Measurements from ENCODE around the gene ORC2.

Gene ORC2

DNA sequence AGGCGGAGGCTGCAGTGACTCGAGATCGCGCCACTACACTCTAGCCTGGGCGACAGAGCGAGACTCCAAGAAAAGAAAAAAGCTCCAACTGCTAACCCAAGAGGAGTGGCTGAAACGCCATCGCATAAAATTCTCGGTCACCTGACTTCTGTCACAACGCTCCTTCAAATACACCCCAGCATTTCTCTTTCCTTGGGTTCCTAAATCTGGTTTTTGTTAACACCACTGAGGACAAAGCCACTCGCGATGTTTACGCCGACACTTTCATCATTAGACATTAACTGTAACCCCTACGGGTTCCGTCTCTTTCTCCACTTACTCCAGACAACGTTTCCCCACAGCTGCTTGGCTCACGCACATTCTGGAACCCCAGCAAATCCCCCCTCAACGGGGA lies 99.7 kb downstream of the ORC2 start:
- peak overlapping the region; percentile 72 for H3K4me3 ChIP-seq (ENCODE audit: low read depth, low read length)
- no peak for DNase-seq (ENCODE audit: low read depth)
- TF ChIP-seq, protein P1, sequence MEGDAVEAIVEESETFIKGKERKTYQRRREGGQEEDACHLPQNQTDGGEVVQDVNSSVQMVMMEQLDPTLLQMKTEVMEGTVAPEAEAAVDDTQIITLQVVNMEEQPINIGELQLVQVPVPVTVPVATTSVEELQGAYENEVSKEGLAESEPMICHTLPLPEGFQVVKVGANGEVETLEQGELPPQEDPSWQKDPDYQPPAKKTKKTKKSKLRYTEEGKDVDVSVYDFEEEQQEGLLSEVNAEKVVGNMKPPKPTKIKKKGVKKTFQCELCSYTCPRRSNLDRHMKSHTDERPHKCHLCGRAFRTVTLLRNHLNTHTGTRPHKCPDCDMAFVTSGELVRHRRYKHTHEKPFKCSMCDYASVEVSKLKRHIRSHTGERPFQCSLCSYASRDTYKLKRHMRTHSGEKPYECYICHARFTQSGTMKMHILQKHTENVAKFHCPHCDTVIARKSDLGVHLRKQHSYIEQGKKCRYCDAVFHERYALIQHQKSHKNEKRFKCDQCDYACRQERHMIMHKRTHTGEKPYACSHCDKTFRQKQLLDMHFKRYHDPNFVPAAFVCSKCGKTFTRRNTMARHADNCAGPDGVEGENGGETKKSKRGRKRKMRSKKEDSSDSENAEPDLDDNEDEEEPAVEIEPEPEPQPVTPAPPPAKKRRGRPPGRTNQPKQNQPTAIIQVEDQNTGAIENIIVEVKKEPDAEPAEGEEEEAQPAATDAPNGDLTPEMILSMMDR (IDR thresholded peaks at IDR 0.05; ENCODE audit: low read depth, low read length, missing control alignments): no peak

DNA sequence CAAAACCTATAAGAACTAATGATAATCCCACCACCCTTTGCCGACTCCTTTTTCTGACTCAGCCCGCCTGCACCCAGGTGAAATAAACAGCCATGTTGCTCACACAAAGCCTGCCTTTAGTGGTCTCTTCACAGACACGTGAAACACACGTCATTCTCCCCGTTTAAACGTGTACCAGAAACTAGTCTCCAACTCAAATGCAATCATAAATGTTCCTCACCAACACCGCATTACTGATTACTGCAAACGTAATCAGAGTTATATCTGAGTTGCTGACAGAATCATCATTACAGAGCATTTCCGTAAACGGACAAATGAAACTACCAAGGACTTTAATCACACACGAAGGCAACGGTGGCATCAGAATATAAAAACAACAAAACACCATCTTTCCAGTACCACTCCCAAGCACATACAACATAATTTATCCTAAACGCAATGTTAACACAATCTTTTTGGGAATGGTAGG lies 100.9 kb downstream of the ORC2 start:
- DNase-seq (ENCODE audit: low read depth): peak; percentile 26
- H3K4me3 ChIP-seq (ENCODE audit: low read depth, low read length): peak overlapping the region; percentile 72
- TF ChIP-seq, protein P1 (IDR thresholded peaks at IDR 0.05; ENCODE audit: low read depth, low read length, missing control alignments): no peak

DNA sequence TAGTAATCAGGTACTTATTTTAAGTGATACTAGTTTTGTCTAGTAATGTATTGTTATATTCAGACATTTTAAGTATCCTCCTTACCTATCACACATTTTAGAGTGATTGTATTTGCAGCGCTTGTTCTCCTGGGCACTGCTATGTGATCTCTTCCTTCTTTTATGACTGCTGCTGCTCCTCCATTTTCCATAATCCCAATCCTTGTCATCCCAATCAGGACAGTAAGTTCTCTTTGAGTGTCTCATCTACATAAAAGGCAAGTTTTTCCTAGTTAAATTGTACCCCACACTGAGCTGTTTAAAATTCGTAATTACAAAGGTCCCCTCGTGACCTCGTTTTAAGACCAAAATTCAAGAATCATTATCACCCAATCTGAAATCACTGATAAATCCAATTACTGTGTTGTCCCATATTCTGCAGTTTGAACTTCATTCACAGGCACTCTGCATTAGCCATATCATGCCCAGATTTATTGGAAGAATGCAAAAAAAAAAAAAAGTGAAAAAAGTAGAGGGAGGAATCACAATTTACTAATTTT lies 101.8 kb downstream of the ORC2 start:
- TF ChIP-seq, protein P1 (IDR thresholded peaks at IDR 0.05; ENCODE audit: low read depth, low read length, missing control alignments): no peak
- H3K4me3 ChIP-seq (ENCODE audit: low read depth, low read length): peak overlapping the region; percentile 72
- DNase-seq (ENCODE audit: low read depth): no peak

DNA sequence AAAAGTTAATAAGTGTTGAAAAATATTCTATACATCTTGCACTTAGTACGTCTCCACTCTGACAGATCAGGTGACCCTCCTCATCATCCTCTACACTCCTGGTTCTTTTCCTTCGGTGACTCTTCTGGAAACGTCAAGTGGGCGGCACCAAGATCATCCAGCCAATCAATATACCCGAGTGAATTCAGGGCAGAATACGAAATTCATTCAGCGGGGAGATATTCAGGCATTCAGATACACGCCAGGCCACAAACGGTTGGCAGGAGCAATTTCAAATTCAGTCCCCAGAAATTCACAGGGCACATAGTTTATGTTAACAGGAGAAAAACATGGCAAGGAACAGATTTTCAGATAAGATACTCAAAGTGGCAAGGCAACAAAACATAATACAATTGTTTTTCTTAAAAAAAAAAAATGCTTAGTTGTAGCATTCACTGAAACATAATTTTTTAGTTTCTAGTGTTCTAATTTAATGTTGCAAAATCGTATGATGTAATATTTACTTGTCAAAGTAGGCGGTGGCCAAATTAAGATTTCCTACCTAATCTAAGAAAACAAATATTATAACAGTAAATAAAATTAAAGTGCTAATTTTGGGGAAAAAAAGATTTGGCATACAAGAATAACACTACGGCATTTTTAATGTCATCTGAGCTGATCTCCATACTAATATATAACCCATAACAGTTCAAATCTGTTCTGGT lies 103.2 kb downstream of the ORC2 start:
- DNase-seq (ENCODE audit: low read depth): no peak
- no peak overlapping the region for H3K4me3 ChIP-seq (ENCODE audit: low read depth, low read length)
- TF ChIP-seq, protein P1 (IDR thresholded peaks at IDR 0.05; ENCODE audit: low read depth, low read length, missing control alignments): no peak

All from GM12864 (cell line).